Osteoblast (primary cell): ENCODE measurements around the gene SMPD2. TPM values are rescaled to one million over a fixed set of nuclear protein-coding genes. Genes with fewer than 3 reads are reported as not detected.

Experiments used
- DNase-seq: peaks from one replicate; pipeline ENCODE4 v3.0.0; 2011; ENCODE audit warnings: low spot score, mixed read lengths; ENCODE audit not compliant: insufficient read length; ENCODE audit errors: missing footprints
- H2AFZ ChIP-seq: 2 replicates; pipeline ENCODE4 v1.6.0; 2011; ENCODE audit warnings: mild to moderate bottlenecking, low read length
- H3K27ac ChIP-seq: 2 replicates; pipeline ENCODE4 v1.5.1; 2011; ENCODE audit warnings: mild to moderate bottlenecking, low read depth, low read length, moderate library complexity
- H3K27me3 ChIP-seq: 2 replicates; pipeline ENCODE4 v1.6.0; 2012; ENCODE audit warnings: mild to moderate bottlenecking, control low read depth, inconsistent platforms, low read length, moderate library complexity; ENCODE audit not compliant: insufficient read depth
- H3K36me3 ChIP-seq: 2 replicates; pipeline ENCODE4 v1.5.1; 2011; ENCODE audit warnings: mild to moderate bottlenecking, low read length, control low read depth, moderate library complexity; ENCODE audit not compliant: insufficient read depth
- H3K4me1 ChIP-seq: 2 replicates; pipeline ENCODE4 v1.5.1; 2011; ENCODE audit warnings: mild to moderate bottlenecking, low read length, control low read depth, moderate library complexity; ENCODE audit not compliant: insufficient read depth
- H3K4me2 ChIP-seq: 2 replicates; pipeline ENCODE4 v1.6.0; 2011; ENCODE audit warnings: mild to moderate bottlenecking, low read length; ENCODE audit not compliant: insufficient read depth
- H3K4me3 ChIP-seq: fragments of 200-600 bp; sonication (generic); 3 replicates; pipeline ENCODE4 v1.5.1; 2012; ENCODE audit warnings: mild to moderate bottlenecking, low read length, inconsistent platforms; ENCODE audit not compliant: insufficient read depth
- H3K79me2 ChIP-seq: 2 replicates; pipeline ENCODE4 v1.6.0; 2012; ENCODE audit warnings: mild to moderate bottlenecking, low read length, control low read depth, inconsistent platforms; ENCODE audit not compliant: insufficient read depth
- H3K9me3 ChIP-seq: 2 replicates; pipeline ENCODE4 v1.5.1; 2011; ENCODE audit warnings: low read depth, low read length, control low read depth
- H4K20me1 ChIP-seq: 2 replicates; pipeline ENCODE4 v1.6.0; 2012; ENCODE audit warnings: mild to moderate bottlenecking, low read length, control low read depth; ENCODE audit not compliant: insufficient read depth
- total RNA-seq: library from RNA; depleted of rRNA; stranded (reverse); fragments of >200 nt; gene quantifications from 2 replicates; pipeline ENCODE4 v1.2.3, GENCODE V29; 2012
- TF ChIP-seq, protein P1 (sequence below): IDR thresholded peaks from 2 replicates; pipeline ENCODE4 v1.5.1; 2011; ENCODE audit warnings: mild to moderate bottlenecking, low read depth, low read length, moderate library complexity; ENCODE audit errors: extremely low read depth

Gene SMPD2
- total RNA-seq, 1 donor: 14.8 TPM

DNA sequence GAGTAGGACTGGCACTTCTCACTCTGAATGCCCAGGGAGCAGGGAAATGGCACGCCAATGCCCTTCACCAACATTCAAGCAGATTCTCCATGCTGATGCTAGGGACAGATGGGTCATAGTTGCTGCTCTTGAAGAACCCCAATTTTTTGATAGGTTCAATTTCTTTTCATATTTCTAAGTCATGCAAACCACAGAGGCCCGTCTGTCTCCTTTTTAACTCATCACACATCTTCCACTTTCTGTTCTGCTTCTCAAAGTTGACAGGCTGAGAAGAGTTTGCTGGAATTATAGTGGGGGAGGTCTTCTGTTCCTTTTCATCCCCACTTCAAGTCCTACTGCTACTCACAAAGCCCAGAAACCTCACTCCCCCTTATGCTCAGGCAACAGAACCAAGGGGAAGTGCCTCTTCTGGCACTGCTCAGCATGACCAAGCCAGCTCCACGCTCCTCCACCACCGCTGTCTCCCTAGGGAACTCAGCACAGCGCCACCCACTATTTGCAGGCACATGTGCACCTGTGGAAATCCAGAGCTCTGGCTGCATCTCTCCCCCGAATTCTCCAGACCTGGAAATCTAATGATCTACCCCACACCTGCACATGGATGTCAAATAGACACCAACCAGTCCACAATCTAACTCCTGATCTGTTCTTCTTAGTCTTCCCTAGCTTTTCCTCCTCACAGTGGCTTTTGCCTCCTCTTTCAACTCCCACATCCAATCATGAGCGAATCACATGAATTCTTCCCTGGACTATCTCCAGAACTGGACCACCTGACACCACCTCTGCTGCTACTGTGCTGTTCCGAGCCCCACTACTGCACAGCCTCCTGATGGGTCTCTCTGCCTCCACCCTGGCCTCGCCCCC, 31.8 kb downstream of the SMPD2 start:
- Histone ChIP-seq H4K20me1 (peaks cover 2% of the 10 kb centered on the region), H3K4me2 (no peak overlapping the region), H2AFZ (no peak overlapping the region), H3K27ac (no peak overlapping the region), H3K79me2 (peaks cover 7% of the 10 kb centered on the region), H3K9me3 (no peaks in the 10 kb centered on the region), H3K4me1 (no peaks in the 10 kb centered on the region), H3K36me3 (peaks cover 53% of the 10 kb centered on the region), H3K27me3 (no peaks in the 10 kb centered on the region), H3K4me3 (no peak overlapping the region)
- DNase-seq: no peak
- TF ChIP-seq, protein P1, sequence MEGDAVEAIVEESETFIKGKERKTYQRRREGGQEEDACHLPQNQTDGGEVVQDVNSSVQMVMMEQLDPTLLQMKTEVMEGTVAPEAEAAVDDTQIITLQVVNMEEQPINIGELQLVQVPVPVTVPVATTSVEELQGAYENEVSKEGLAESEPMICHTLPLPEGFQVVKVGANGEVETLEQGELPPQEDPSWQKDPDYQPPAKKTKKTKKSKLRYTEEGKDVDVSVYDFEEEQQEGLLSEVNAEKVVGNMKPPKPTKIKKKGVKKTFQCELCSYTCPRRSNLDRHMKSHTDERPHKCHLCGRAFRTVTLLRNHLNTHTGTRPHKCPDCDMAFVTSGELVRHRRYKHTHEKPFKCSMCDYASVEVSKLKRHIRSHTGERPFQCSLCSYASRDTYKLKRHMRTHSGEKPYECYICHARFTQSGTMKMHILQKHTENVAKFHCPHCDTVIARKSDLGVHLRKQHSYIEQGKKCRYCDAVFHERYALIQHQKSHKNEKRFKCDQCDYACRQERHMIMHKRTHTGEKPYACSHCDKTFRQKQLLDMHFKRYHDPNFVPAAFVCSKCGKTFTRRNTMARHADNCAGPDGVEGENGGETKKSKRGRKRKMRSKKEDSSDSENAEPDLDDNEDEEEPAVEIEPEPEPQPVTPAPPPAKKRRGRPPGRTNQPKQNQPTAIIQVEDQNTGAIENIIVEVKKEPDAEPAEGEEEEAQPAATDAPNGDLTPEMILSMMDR: no peak

GRCh38 chr6:109473120-109473519, 32.6 kb downstream of the SMPD2 start:
- peaks cover 53% of the 10 kb centered on the region for H3K36me3 ChIP-seq

DNA sequence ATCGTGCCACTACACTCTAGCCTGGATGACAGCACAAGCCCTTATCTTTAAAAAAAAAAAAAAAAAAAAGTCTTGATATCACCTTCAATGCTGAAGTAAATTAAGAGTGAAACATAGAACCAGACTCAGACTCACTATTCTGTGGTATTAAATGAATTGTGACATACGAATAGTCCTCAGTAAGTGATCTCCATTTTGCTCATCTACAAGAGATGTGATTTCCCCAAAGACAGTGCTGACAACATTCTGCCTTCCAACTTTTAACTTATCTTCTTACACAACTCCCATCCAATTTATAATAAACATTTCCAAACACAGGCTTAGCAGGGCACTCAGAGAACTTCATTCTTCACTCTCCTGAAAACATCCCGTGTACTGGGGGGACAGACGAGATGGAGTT, 34.5 kb downstream of the SMPD2 start:
- Histone ChIP-seq H3K36me3 (peaks cover 44% of the 10 kb centered on the region), H3K4me1 (peaks cover 4% of the 10 kb centered on the region), H2AFZ (no peak overlapping the region), H3K27me3 (no peaks in the 10 kb centered on the region), H3K4me3 (no peak overlapping the region), H3K27ac (no peak overlapping the region), H3K9me3 (no peaks in the 10 kb centered on the region), H4K20me1 (peaks cover 2% of the 10 kb centered on the region), H3K79me2 (peaks cover 29% of the 10 kb centered on the region), H3K4me2 (no peak overlapping the region)
- TF ChIP-seq, protein P1: no peak
- DNase-seq: no peak

More at GRCh38 chr6:109473120-109473519, 32.6 kb downstream of the SMPD2 start:
- Histone ChIP-seq H3K4me3 (no peak overlapping the region), H3K4me2 (no peak overlapping the region), H3K27me3 (no peaks in the 10 kb centered on the region), H3K9me3 (no peaks in the 10 kb centered on the region), H3K27ac (no peak overlapping the region), H4K20me1 (peaks cover 2% of the 10 kb centered on the region), H2AFZ (no peak overlapping the region), H3K4me1 (no peaks in the 10 kb centered on the region), H3K79me2 (peaks cover 14% of the 10 kb centered on the region)
- no peak for DNase-seq
- TF ChIP-seq, protein P1: no peak

DNA sequence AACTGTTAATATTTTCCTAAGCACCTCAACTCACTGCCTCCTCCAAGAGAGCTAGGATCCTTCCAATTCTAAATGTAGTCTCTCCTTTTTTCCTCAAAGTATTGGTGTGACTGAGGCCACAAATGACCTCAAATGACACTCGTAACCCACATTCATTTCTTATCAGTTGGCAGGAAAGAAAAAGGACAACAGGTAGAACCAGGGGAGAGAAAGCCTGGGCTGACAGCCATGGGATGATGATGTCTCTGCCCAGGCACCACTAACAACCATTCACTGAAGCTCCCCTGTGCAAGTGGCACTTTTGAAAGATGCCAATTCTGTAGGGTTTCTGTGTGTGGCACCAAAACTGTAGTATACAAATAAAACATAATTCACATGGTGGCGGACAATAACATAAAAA, 35.1 kb downstream of the SMPD2 start:
- H3K4me2 ChIP-seq: no peak overlapping the region
- H3K79me2 ChIP-seq: peaks cover 34% of the 10 kb centered on the region
- H3K4me3 ChIP-seq: no peak overlapping the region
- TF ChIP-seq, protein P1: no peak
- no peaks in the 10 kb centered on the region for H3K9me3 ChIP-seq
- H3K4me1 ChIP-seq: peaks cover 4% of the 10 kb centered on the region
- H4K20me1 ChIP-seq: peaks cover 2% of the 10 kb centered on the region
- no peak for DNase-seq
- H3K36me3 ChIP-seq: peaks cover 45% of the 10 kb centered on the region
- H3K27me3 ChIP-seq: no peaks in the 10 kb centered on the region
- no peak overlapping the region for H3K27ac ChIP-seq
- H2AFZ ChIP-seq: no peak overlapping the region
